ENCODE results near the gene BTBD16. TPM values are rescaled to one million over a fixed set of nuclear protein-coding genes. Genes with fewer than 3 reads are reported as not detected.
A peak's percentile ranks its signal among the peaks of the same experiment; 100 is the strongest.

BTBD16 gene
- total and polyA plus RNA-seq, 2 of the 13 experiments (the other 11 are each of a cell fraction or from before 2014, with no cell fraction given), result 5.0 to 11.9 TPM

GRCh38 chr10:122373721-122374120 is 102.6 kb downstream of the BTBD16 start (continued):
- no peak for TF ChIP-seq ZSCAN30 (CRISPR knock-in tag; IDR thresholded peaks at IDR 0.05)
- TF ChIP-seq SOX6 (IDR thresholded peaks at IDR 0.05), result no peak
- TF ChIP-seq SOX6 (CRISPR knock-in tag; IDR thresholded peaks at IDR 0.05), result 0 out of 2 replicates have a peak, but pooled peaks have one; percentile 4
- no peak for TF ChIP-seq ZNF292 (CRISPR knock-in tag; IDR thresholded peaks at IDR 0.05; ENCODE audit: borderline replicate concordance, low read depth)
- no peak for TF ChIP-seq MAZ (IDR thresholded peaks at IDR 0.05; ENCODE audit: borderline replicate concordance, low read depth, low read length)
- 0 out of 2 replicates have a peak, but pooled peaks have one; percentile 19 for TF ChIP-seq MAZ (CRISPR knock-in tag; IDR thresholded peaks at IDR 0.05; ENCODE audit: low read depth)
- TF ChIP-seq DMAP1 (CRISPR knock-in tag; IDR thresholded peaks at IDR 0.05), result peak; percentile 20; the same call in 1 of the 2 replicates
- no peak for TF ChIP-seq SOX13 (IDR thresholded peaks at IDR 0.05)
- 0 out of 4 replicates have a peak, but pooled peaks of 1 of the 2 experiments have one; percentile 12 for TF ChIP-seq SOX13 (CRISPR knock-in tag; conservative IDR thresholded peaks at IDR 0.05 in 1 of 2, IDR thresholded peaks at IDR 0.05 in 1 of 2)
- TF ChIP-seq ARID3A (IDR thresholded peaks at IDR 0.05; ENCODE audit: low read depth, low read length), result no peak
- TF ChIP-seq HBP1 (CRISPR knock-in tag; IDR thresholded peaks at IDR 0.05; ENCODE audit: low read depth), result no peak
- peak; percentile 54; the same call in 1 of the 2 replicates for TF ChIP-seq ARID5B (CRISPR knock-in tag; IDR thresholded peaks at IDR 0.05)
- TF ChIP-seq CREM (IDR thresholded peaks at IDR 0.05), result peak; percentile 18; the same call in 1 of the 2 replicates
- no peak for TF ChIP-seq CREM (CRISPR knock-in tag; IDR thresholded peaks at IDR 0.05)
- 0 out of 4 replicates have a peak, but pooled peaks of 1 of the 2 experiments have one; percentile 25 for TF ChIP-seq POLR2A (IDR thresholded peaks at IDR 0.05; ENCODE audit: insufficient read depth in 1 of 2, low read depth in 2 of 2, low read length in 2 of 2)
- TF ChIP-seq SAP130 (CRISPR knock-in tag; IDR thresholded peaks at IDR 0.05; ENCODE audit: low read depth), result peak; percentile 31; the same call in 1 of the 2 replicates
- 0 out of 2 replicates have a peak, but pooled peaks have one; percentile 36 for TF ChIP-seq HDAC1 (CRISPR knock-in tag; IDR thresholded peaks at IDR 0.05)
- no peak for TF ChIP-seq ZNF672 (CRISPR knock-in tag; IDR thresholded peaks at IDR 0.05)
- TF ChIP-seq PAX8 (CRISPR knock-in tag; IDR thresholded peaks at IDR 0.05; ENCODE audit: borderline replicate concordance), result no peak
- TF ChIP-seq ZNF317 (CRISPR knock-in tag; IDR thresholded peaks at IDR 0.05), result no peak

All from HepG2 (cell line).